Stimulated activated CD4-positive, alpha-beta T cell treated with anti-CD3 and anti-CD28 coated beads, TNF-alpha, amount 100 ng/mL, for 1 hour (primary cell): ENCODE results near the gene SNX9.
"Not testable (repeated sequence)": the region's sequence is repeated elsewhere in the genome, so short reads cannot be mapped to it uniquely, and the experiment has no call there.

Experiments
- DNase-seq, 3 donors: peaks; one replicate each; pipeline ENCODE4 v3.0.0-alpha.2; 2020; ENCODE audit warnings: low read depth in 3 of 3, low spot score in 1 of 3

The SNX9 gene

GRCh38 chr6:157946865-157947532, 124.0 kb downstream of the SNX9 start:
- DNase-seq, result no peak

- DNase-seq, result not testable (repeated sequence)
Measured at GRCh38 chr6:157950899-157951298, 127.9 kb downstream of the SNX9 start.

GRCh38 chr6:157951828-157952227, 128.8 kb downstream of the SNX9 start:
- no peak for DNase-seq

GRCh38 chr6:157952861-157953351, 129.9 kb downstream of the SNX9 start:
- no peak for DNase-seq

GRCh38 chr6:157953580-157954091, 130.6 kb downstream of the SNX9 start:
- no peak for DNase-seq

GRCh38 chr6:157954150-157955117, 131.4 kb downstream of the SNX9 start:
- DNase-seq, result no peak

GRCh38 chr6:157955675-157956074, 132.6 kb downstream of the SNX9 start:
- no peak for DNase-seq

GRCh38 chr6:157956171-157956730, 133.2 kb downstream of the SNX9 start:
- DNase-seq, result no peak

GRCh38 chr6:157959451-157960227, 136.6 kb downstream of the SNX9 start:
- no peak for DNase-seq

- DNase-seq, result no peak
Measured at GRCh38 chr6:157961153-157961831, 138.2 kb downstream of the SNX9 start.

- no peak for DNase-seq
Measured at GRCh38 chr6:157961832-157962575, 139.0 kb downstream of the SNX9 start.

- DNase-seq, result no peak
Measured at GRCh38 chr6:157962601-157963302, 139.7 kb downstream of the SNX9 start.

- no peak for DNase-seq
Measured at GRCh38 chr6:157964100-157964499, 141.1 kb downstream of the SNX9 start.

- DNase-seq, result no peak
Measured at GRCh38 chr6:157965387-157965786, 142.3 kb downstream of the SNX9 start.

GRCh38 chr6:157966589-157966977, 143.5 kb downstream of the SNX9 start:
- DNase-seq, result no peak

GRCh38 chr6:157967020-157967419, 144.0 kb downstream of the SNX9 start:
- no peak for DNase-seq

- no peak for DNase-seq
Measured at GRCh38 chr6:157967486-157967885, 144.4 kb downstream of the SNX9 start.

- not testable (repeated sequence) for DNase-seq
Measured at GRCh38 chr6:157972177-157972576, 149.1 kb downstream of the SNX9 start.

- DNase-seq, result no peak
Measured at GRCh38 chr6:157974341-157974894, 151.4 kb downstream of the SNX9 start.
